Endothelial cell of coronary artery (primary cell): Measurements from ENCODE around the gene CT45A1. TPM values are rescaled to one million over a fixed set of nuclear protein-coding genes. Genes with fewer than 3 reads are reported as not detected.

ENCODE experiments used
- total RNA-seq: library from RNA; depleted of rRNA; stranded (reverse); fragments of >200 nt; gene quantifications from 2 replicates; pipeline ENCODE4 v1.2.3, GENCODE V29; 2014

CT45A1 gene, protein sequence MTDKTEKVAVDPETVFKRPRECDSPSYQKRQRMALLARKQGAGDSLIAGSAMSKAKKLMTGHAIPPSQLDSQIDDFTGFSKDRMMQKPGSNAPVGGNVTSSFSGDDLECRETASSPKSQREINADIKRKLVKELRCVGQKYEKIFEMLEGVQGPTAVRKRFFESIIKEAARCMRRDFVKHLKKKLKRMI
- total RNA-seq, result not detected in 2 replicates

DNA sequence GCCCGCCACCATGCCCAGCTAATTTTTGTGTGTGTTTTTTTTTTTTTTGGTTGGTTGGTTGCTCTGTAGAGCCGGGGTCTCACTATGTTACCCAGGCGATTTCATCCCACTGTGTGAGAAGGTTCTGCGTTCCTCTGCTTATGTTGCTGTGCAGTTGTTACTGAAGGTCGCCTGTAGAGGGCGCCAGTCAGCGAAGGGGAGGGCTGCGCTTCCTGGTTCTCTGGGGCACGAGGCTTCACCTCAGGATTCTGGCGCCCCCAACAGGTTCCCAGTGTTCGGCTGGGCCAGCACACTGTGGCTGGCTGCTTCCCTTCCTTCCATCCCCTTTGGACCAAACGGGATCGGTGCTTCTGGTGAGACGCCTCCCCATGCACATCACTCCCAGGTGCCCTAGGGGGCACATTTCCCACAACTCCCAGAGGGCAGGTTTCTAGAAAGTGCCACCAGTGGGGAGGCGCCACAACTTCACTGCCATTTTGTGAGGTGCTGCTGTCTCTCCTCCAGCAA lies at the start of gene CT45A1:
Gene CT45A1, plus strand, starts transcription at position 457 of the 507 bp plus-strand sequence. CDS start 5,302 bp downstream, outside the sequence.

DNA sequence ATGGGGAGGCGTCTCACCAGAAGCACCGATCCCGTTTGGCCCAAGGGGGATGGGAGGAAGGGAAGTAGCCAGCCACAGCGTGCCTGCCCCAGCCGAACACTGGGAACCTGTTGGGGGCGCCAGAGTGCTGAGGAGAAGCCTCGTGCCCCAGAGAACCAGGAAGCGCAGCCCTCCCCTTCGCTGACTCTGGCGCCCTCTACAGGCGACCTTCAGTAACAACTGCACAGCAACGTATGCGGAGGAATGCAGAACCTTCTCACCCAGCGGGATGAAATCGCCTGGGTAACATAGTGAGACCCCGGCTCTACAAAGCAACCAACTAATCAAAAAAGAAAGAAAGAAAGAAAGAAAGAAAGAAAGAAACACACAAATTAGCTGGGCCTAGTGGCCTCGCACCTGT lies 54.7 kb downstream of the CT45A1 start, which contains the start of gene CT45A3:
Gene CT45A3, minus strand, starts transcription at position 101 of the 400 bp plus-strand sequence. CDS start 3,747 bp downstream, outside the sequence.

Other genes starting within 250 kb of the CT45A1 start
- gene INTS6L, start 193.0 kb upstream of the CT45A1 start, total RNA-seq, result 2.9 and 3.6 TPM in 2 replicates
- not detected in 2 replicates for gene CT45A3, start 54.6 kb downstream of the CT45A1 start, total RNA-seq
- not detected in 2 replicates for gene CT45A5, start 71.9 kb downstream of the CT45A1 start, total RNA-seq
- gene CT45A6, start 89.1 kb downstream of the CT45A1 start, total RNA-seq, result not detected in 2 replicates
- not detected in 2 replicates for gene CT45A2, start 106.4 kb downstream of the CT45A1 start, total RNA-seq
- gene CT45A7, start 123.6 kb downstream of the CT45A1 start, total RNA-seq, result not detected in 2 replicates
- not detected in 2 replicates for gene CT45A8, start 140.9 kb downstream of the CT45A1 start, total RNA-seq
- not detected in 2 replicates for gene CT45A9, start 158.2 kb downstream of the CT45A1 start, total RNA-seq
- gene CT45A10, start 179.8 kb downstream of the CT45A1 start, total RNA-seq, result not detected in 2 replicates
- gene SAGE1, start 180.1 kb downstream of the CT45A1 start, total RNA-seq, result not detected in 2 replicates